Astrocyte (in vitro differentiated cells and primary cell): Measurements from ENCODE around the gene CACNG7.

Source experiments
- CTCF ChIP-seq: IDR thresholded peaks from 2 replicates; pipeline ENCODE4 v1.5.1; 2011; ENCODE audit warnings: low read depth, mild to moderate bottlenecking, inconsistent platforms, low read length, moderate library complexity; ENCODE audit not compliant: insufficient read depth
- EZH2 ChIP-seq: IDR thresholded peaks from 2 replicates; pipeline ENCODE4 v1.6.1; 2012; ENCODE audit warnings: mild to moderate bottlenecking, low read length, inconsistent platforms; ENCODE audit not compliant: insufficient read depth

- no peak for TF ChIP-seq CTCF
- TF ChIP-seq EZH2, result no peak
Measured at GRCh38 chr19:53927739-53928138, 18.7 kb downstream of the CACNG7 start.
